Stimulated activated CD4-positive, alpha-beta T cell treated with anti-CD3 and anti-CD28 coated beads, Interleukin-4, amount 100 ng/mL, for 4 hours (primary cell): ENCODE measurements around the gene PPARG.
A peak's percentile ranks its signal among the peaks of the same experiment; 100 is the strongest.

Experiments
- DNase-seq, 2 experiments: peaks; one replicate each; pipeline ENCODE4 v3.0.0-alpha.2; 2020

The PPARG gene

GRCh38 chr3:12420393-12420792 is 131.5 kb downstream of the PPARG start:
- DNase-seq, result peak in 1 of 2 experiments; percentile 4

GRCh38 chr3:12421132-12421531 is 132.3 kb downstream of the PPARG start:
- no peak for DNase-seq

GRCh38 chr3:12423131-12423530 is 134.3 kb downstream of the PPARG start:
- no peak for DNase-seq

DNA sequence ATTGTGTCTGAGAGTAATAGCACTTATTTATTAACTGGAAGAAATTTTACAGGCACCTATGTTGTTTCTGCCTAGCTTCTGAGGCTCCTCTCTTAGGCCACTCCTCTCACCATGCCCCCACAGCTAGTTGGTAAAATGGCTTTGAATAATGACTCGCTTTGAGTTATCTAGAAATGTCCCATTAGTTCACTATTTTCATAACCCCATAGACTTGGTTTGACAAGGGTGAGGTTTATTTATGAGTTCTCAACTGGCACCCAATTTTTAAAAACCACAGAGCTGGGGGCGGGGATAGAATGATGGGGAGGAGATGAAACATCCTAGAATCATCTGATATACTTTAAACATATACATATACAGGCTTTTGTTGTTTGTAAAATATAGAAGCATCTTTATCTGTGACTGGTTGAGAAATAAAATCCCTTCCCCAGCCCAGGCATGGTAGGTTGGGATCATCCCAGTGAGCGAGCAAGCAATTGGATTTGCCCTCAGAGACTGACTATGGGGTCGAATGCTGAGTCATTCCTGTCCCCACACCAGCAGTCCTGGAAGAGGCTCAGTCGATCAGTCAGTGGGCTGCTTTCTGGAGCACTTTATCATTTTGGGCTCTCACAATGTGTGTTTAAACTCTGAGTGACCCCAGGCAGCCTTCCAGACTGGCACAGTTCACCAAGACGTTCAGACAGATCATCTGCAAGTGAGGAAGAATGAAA is 135.2 kb downstream of the PPARG start:
- DNase-seq, result no peak

DNA sequence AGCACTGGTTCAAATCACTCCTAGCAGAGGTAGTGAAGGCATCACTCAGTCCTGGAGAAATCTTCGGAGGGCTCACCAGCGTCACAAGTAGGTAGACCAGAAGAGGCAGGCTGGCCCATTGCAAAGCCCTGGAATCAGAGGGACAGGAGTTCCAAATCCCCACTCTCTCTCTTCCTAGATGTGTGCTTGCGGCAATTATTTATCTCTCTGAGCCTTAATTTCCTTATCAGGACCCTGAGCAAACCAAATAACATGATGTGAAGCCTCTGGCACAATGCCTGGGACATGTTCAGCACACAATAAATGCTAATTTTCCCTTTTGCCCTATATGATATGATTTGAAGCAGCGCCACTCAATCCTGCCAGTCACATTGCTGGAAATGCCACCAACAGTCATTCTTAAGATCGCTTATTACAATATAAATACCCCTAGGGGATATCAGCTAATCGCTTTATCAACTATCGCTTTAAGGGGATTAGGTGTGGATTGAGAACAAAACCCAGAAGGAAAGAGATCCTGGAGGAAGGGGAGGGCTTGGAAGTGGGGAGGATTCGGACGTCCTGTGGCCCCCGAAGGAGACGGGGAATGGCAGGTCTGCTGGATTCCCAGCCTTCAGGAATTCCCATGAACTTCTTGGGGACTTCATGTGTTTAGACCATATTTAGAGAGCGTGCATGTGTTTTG is 135.9 kb downstream of the PPARG start:
- DNase-seq, result no peak

DNA sequence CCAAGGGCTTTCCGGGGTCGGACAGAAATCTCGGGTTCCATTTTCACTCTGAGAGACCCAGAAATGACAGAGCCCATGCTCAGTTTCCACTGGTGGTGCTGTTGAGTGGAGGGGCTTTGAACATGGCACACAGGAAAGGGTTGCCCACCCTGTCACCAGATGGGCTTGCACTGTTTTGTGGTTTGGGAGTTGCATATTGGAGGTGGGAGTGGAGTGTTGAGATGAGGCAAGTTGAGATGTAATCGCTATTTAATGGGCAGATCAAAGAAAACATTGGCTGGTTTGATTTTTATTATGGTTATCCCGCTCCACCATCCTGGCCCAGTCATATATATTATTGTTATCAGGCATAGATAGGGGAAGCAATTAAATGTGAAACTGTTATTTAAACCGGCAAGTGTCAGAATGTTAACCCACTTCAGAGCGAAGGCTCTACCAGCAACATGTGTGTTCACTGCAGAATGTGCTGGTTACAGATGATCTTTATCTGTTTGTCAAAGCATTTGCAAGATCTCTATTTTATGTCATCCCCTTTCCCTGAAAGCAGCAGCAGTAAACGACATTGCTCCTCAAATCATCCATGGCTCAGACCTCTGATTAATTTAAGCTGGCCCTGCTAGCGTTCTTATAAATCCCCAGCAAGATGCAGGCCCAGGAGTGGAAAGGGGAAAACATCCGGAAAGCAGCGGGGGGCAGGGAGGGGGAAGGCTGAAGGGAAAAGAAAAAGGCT is 137.1 kb downstream of the PPARG start:
- DNase-seq, result no peak

- no peak for DNase-seq
These were observed 138.7 kb downstream of the PPARG start for GRCh38 chr3:12427551-12427950.

- DNase-seq, result no peak
These were observed 139.3 kb downstream of the PPARG start for GRCh38 chr3:12428126-12428525.

DNA sequence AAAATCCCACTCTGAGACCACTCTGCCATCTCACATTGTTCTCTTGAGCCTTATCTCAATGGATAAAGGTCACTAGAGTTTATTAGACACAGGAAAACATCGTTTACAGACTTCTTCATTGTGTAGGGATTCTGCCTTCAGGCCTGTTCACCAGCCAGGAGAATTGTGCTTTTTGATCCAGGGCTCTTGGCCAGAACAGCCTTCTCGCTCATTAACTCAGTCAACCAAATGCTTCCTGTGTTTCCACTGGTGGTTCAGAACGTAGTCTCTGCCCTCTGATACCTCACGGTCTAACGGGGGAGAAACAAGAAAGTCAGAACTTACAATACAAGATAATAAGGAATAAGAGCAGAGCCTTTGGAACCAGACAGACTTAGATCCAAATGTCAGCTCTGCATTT is 141.2 kb downstream of the PPARG start:
- no peak for DNase-seq

DNA sequence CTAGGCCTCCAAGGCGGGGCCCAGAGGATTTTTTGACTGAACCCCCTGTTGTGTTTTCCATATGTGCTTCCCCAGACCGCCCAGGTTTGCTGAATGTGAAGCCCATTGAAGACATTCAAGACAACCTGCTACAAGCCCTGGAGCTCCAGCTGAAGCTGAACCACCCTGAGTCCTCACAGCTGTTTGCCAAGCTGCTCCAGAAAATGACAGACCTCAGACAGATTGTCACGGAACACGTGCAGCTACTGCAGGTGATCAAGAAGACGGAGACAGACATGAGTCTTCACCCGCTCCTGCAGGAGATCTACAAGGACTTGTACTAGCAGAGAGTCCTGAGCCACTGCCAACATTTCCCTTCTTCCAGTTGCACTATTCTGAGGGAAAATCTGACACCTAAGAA is 145.0 kb downstream of the PPARG start:
- no peak for DNase-seq

- no peak for DNase-seq
These were observed 147.8 kb downstream of the PPARG start for GRCh38 chr3:12436514-12437220.

- no peak for DNase-seq
These were observed 148.3 kb downstream of the PPARG start for GRCh38 chr3:12437221-12437605.

DNA sequence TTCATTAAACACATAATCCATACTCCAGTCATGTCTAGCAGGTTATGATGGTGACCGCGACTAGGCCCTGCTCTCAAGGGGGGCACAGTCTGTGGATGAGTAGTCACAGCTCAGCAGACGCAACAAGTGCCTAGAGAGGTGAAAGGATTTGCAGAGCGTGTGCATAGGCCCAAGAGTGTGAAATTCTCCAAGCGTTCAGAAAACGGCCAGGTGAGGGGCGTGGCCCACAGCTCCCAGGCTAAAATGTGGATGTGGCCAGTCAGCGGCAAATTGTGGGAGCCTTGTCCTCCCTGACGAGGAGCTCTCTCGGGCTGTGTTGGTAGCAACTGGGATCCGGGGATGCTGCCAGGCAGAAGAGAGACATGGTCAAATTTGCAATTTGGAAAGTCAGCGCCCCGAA is 149.0 kb downstream of the PPARG start:
- no peak for DNase-seq

DNA sequence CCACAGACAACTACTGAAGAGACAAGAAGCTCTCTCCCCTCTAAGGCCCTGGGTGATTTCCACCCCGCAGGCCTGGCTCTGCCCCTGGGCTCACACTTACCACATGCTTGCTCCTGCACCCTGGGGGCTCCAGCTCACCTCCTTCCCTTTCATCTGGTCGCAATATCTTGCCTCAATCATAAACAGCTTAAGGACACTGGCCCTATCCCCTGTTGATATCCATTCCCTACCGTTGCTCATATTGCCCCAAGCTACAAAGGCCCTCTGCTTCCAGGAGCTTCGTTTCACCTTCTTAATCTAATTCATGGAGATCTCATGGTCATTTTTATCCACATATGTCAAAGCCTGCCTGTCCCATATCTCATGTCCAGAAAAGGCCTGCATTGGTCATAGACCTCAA is 149.4 kb downstream of the PPARG start:
- DNase-seq, result no peak

DNA sequence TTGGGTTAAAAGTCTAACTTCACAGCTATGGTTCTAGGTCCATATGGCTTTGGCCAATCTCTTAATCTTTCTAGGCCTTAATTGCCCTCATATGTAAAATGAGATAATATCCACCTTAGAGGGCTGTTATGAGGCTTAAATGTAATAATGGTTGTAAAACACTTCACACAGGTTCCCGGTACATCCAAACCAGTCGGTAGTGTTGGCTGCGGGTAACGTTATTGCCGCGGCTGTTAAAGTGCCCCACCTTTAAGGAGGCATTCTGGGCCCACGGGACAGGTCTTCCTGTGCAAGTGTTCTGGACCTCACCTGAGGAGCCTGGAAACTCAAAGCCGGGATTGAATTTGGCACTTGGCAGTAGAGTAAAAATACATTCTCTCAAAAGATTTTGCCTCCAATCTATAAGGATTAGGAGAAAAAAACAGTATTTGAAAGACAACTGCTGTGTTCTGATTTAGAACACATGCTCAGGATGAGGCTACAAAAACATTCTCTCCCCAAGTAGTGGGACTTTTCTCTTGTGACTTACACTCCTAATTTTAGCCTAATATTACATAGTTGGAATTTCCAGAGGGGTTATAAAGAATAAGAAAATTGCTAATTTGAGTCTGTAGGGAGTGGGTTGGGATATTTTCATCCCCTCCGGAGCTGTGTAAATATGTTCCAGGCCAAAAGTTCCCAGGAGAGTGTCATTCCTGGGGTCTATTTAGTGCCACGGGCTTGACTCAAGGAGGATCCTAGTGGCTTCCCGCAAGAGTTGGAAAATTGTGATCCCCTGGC is 150.5 kb downstream of the PPARG start:
- no peak for DNase-seq

DNA sequence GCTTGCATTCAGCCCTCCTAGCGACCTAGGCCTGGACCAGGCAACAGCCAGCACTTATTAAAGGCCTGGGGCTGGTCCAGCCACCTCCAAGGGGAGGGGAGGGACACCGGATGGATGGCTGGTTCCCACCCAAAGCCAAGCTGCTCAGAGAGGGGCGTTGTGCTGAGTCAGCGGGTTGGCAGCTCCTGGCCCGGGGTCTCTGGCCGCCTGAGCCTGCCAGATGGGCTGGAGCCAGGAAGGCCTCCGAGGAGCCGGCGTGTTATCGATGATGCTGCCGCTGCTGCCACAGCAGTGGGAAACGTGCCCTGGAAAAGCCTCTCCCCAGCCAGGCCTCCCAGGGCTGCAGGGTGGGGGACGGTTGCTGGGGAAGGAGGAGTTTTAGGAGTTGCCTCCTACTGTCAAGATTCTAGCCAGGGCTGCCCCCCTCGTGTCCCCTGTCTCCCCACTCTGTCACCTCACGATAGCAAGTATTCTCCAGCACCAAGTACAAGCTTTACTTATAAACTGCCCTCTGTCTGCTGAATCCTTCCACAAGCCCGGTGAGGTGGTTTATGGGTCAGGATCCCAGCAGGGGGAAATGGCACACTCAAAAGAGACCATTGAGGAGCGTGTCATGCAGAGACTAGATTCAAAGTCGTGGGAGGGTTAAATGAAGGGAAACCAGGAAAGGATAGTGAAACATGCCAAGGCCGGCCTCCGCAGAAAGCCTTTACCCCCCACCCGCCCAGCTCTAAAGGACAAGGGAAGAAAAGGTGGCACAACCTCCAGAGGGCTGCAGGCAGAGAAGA is 152.3 kb downstream of the PPARG start:
- DNase-seq, result no peak

- no peak for DNase-seq
These were observed 154.0 kb downstream of the PPARG start for GRCh38 chr3:12442654-12443501.

- DNase-seq, result no peak
These were observed 155.1 kb downstream of the PPARG start for GRCh38 chr3:12443781-12444522.

DNA sequence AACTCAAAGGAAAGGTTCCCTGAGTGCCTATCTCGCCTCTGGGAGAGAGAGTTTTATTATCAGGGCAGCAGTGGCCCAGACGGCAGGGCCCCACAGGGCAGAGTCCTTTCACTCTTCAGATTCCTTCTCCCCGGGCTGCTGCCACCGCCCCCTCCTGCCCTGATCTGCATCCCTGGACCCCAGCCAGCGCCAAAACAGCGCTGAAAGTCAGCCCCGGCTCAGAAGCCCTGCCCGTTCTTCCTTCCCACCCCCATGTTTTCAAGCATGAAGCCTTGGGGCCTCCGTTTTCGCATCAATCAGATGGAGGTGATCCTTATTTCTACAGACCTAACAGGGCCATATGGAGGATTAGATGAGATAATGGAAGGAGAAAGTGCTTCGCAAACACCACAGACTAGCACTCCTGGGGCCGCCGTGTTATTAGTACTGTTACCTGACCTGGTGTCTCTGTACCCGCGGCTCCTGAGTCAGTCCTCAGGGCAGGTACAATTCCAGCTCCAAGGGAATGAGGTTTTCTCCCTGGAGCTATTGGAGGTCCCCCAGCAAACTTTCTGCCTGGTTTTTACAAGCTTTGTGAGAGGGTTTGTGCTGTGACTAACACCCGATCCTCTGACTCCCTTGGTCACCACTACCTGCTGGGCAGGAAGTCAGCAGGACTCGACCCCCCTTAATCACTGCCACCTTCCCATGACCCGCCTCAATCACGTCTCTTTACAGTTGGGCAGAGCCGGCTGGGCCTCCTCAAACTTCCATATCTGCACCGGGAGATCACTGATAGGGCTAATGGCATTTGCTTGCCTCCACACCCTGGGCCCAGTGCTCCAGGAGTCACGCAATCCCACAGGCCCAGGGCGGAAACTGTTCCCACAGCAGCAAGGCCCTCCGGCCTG is 156.0 kb downstream of the PPARG start:
- DNase-seq, result no peak
